Measurements from ENCODE around the gene NUDT13.
"Not testable (repeated sequence)": the region's sequence is repeated elsewhere in the genome, so short reads cannot be mapped to it uniquely, and the experiment has no call there.

NUDT13 gene

DNA sequence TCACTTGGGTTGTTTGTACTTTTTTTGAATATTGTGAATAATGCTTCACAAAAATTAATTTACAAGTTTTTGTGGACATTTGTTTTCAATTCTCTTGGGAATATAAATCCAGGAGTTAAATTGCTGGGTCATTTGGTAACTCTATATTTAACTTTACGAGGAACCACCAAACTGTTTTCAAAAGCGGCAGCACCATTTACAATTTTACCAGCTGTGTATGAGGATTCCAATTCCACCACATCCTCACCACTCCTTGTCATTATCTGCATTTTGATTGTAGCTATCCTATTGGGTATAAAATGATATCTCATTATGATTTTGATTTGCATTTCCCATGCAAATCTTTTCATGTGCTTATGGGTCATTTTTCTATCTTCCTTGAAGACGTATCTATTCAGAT is 4.0 kb upstream of the NUDT13 start:
- H3K27me3 ChIP-seq (ENCODE audit: control insufficient read depth, insufficient read depth, low read length), result no peaks in the 10 kb centered on the region
- peaks cover under 1% of the 10 kb centered on the region; the same call in 1 of the 2 replicates for H3K4me1 ChIP-seq (ENCODE audit: control insufficient read depth, insufficient read depth, low read length)
- no peak overlapping the region for H3K4me3 ChIP-seq (ENCODE audit: low read depth, low read length)
- H3K9ac ChIP-seq (ENCODE audit: low read length), result no peak overlapping the region
- H3K9me3 ChIP-seq (ENCODE audit: control insufficient read depth, insufficient read depth, low read depth, low read length), result peaks cover 2% of the 10 kb centered on the region; the same call in 1 of the 2 replicates
- no peaks in the 10 kb centered on the region for H3K36me3 ChIP-seq (ENCODE audit: control insufficient read depth, insufficient read depth, low read length)
- H3K27ac ChIP-seq (ENCODE audit: low read depth, low read length), result no peak overlapping the region

DNA sequence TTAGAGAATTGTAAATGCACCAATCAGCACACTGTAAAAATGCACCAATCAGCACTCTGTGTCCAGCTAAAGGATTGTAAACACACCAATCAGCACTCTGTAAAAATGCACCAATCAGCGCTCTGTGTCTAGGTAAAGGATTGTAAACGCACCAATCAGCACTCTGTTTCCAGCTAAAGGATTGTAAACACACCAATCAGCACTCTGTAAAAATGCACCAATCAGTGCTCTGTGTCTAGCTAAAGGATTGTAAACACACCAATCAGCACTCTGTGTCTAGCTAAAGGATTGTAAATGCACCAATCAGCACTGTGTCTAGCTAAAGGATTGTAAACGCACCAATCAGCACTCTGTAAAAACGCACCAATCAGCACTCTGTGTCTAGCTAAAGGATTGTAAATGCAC is 1.0 kb upstream of the NUDT13 start:
- H3K9ac ChIP-seq (ENCODE audit: low read length); H3K36me3 ChIP-seq (ENCODE audit: control insufficient read depth, insufficient read depth, low read length); H3K4me1 ChIP-seq (ENCODE audit: control insufficient read depth, insufficient read depth, low read length); H3K27me3 ChIP-seq (ENCODE audit: control insufficient read depth, insufficient read depth, low read length); H3K27ac ChIP-seq (ENCODE audit: low read depth, low read length); H3K9me3 ChIP-seq (ENCODE audit: control insufficient read depth, insufficient read depth, low read depth, low read length); H3K4me3 ChIP-seq (ENCODE audit: low read depth, low read length): not testable (repeated sequence)

DNA sequence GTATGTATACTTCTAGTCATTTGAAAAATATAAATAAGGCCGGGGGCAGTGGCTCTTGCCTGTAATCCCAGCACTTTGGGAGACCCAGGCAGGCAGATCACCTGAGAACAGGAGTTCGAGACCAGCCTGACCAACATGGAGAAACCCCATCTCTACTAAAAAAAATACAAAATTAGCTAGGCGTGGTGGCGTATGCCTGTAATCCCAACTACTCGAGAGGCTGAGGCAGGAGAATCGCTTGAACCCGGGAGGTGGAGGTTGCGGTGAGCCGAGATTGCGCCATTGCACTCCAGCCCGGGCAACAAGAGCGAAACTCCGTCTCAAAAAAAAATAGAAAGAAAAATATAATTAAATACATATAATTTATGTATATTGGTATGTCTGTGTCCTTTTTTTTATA is 1.8 kb downstream of the NUDT13 start:
- not testable (repeated sequence) for H3K9ac ChIP-seq (ENCODE audit: low read length); H3K9me3 ChIP-seq (ENCODE audit: control insufficient read depth, insufficient read depth, low read depth, low read length); H3K27ac ChIP-seq (ENCODE audit: low read depth, low read length); H3K4me3 ChIP-seq (ENCODE audit: low read depth, low read length); H3K4me1 ChIP-seq (ENCODE audit: control insufficient read depth, insufficient read depth, low read length); H3K27me3 ChIP-seq (ENCODE audit: control insufficient read depth, insufficient read depth, low read length); H3K36me3 ChIP-seq (ENCODE audit: control insufficient read depth, insufficient read depth, low read length)

DNA sequence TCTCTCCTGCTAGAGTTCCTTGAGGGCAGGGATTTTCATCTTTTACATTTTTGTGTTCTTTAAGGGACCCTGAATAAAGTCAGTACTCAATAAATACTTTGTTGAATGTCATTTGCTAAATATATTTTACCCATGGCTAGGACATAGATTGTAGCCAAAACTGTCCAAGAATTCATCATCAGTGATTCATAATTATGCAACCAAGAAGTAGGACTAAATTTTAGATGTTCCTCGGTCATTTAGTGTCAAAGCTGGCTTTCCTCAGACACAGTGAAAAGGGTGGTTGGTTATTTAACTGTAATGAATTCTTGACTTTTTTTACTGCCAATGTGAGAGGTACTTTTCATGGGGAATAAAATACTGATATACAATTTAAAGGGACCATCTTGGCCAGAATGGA is 3.3 kb downstream of the NUDT13 start:
- peaks cover 8% of the 10 kb centered on the region for H3K4me1 ChIP-seq (ENCODE audit: control insufficient read depth, insufficient read depth, low read length)
- H3K36me3 ChIP-seq (ENCODE audit: control insufficient read depth, insufficient read depth, low read length), result no peaks in the 10 kb centered on the region
- no peaks in the 10 kb centered on the region for H3K27me3 ChIP-seq (ENCODE audit: control insufficient read depth, insufficient read depth, low read length)
- no peak overlapping the region for H3K4me3 ChIP-seq (ENCODE audit: low read depth, low read length)
- peaks cover 2% of the 10 kb centered on the region; the same call in 1 of the 2 replicates for H3K9me3 ChIP-seq (ENCODE audit: control insufficient read depth, insufficient read depth, low read depth, low read length)
- H3K27ac ChIP-seq (ENCODE audit: low read depth, low read length), result no peak overlapping the region
- no peak overlapping the region for H3K9ac ChIP-seq (ENCODE audit: low read length)

DNA sequence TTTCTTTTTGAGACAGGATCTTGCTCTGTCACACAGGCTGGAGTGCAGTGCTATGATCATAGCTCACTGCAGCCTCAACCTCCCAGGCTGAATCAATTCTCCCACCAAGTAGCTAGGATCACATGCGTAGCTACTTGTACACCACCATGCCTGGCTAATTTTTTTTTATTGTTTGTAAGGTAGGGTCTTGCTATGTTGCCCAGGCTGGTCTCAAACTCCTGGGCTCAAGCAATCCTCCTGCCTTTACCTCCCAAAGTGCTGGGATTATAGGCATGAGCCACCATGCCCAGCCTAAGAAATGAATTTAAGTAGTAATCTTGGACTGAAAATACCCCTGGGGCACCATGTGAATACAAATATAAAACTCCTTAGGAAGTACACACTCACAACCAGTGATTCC is 5.8 kb downstream of the NUDT13 start:
- H3K4me3 ChIP-seq (ENCODE audit: low read depth, low read length), result no peak overlapping the region
- H3K9ac ChIP-seq (ENCODE audit: low read length), result no peak overlapping the region
- H3K27me3 ChIP-seq (ENCODE audit: control insufficient read depth, insufficient read depth, low read length), result no peaks in the 10 kb centered on the region
- no peaks in the 10 kb centered on the region for H3K9me3 ChIP-seq (ENCODE audit: control insufficient read depth, insufficient read depth, low read depth, low read length)
- peaks cover 8% of the 10 kb centered on the region for H3K4me1 ChIP-seq (ENCODE audit: control insufficient read depth, insufficient read depth, low read length)
- H3K36me3 ChIP-seq (ENCODE audit: control insufficient read depth, insufficient read depth, low read length), result no peaks in the 10 kb centered on the region
- no peak overlapping the region for H3K27ac ChIP-seq (ENCODE audit: low read depth, low read length)

DNA sequence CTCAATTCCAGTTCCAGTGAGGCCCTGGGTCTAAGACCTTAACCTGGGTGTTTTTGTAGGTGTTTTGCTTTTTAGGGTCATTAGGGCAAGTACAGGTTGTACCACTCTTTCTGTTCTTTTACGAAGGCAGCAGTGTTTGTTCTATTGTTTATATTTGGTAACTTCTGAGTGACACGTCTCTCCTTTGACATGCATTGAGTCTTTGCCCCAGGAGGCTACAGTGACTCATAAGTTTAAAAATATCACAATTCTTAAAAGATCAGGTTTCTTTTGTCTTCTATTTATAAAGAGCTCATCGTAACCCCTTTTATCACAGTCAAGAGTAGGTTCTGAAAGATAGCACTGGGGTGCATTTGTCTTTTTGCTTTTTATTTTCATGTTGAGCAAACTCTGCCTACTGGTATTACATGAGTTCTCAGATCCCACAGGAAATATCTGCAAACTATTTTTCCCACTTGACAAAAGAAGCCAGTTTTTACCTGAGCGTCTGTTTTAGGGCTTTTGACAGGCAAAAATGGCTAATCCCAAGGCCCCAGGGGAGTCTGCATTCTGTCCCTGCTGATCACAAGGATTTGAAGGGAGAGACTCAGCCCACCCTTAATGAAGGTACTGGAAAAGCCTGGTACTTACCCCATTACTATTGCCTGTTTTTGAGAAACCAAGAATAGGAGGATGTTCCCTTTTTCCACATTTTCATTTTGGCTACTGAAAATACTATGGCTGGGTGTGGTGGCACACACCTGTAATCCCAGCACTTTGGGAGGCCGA is 7.9 kb downstream of the NUDT13 start:
- Histone ChIP-seq H3K4me3 (ENCODE audit: low read depth, low read length) (no peak overlapping the region), H3K9ac (ENCODE audit: low read length) (no peak overlapping the region), H3K27ac (ENCODE audit: low read depth, low read length) (0 out of 2 replicates have a peak overlapping the region, but pooled peaks have one; percentile 29), H3K36me3 (ENCODE audit: control insufficient read depth, insufficient read depth, low read length) (peaks cover 4% of the 10 kb centered on the region; the same call in 1 of the 2 replicates), H3K4me1 (ENCODE audit: control insufficient read depth, insufficient read depth, low read length) (peaks cover 4% of the 10 kb centered on the region; the same call in 1 of the 2 replicates), H3K9me3 (ENCODE audit: control insufficient read depth, insufficient read depth, low read depth, low read length) (no peaks in the 10 kb centered on the region), H3K27me3 (ENCODE audit: control insufficient read depth, insufficient read depth, low read length) (no peaks in the 10 kb centered on the region)

DNA sequence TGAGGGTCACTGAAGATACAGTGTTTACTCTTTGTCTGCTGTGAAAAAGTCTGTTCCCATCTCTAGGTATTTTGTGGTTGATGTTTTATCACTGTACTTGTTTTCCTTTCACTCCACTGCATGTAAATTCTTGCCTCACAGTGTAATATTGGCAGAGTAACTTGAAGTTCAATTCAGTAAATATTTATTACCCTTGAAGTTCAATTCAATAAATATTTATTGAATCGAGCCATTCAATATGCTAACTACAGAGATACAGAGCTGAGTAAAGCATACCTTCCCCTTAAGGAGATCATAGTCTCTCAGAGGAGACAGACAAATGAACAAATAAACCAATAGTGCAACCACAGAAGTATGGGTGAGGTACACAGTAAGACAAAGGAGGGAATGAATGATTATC is 9.2 kb downstream of the NUDT13 start:
- Histone ChIP-seq H3K27me3 (ENCODE audit: control insufficient read depth, insufficient read depth, low read length) (no peaks in the 10 kb centered on the region), H3K9ac (ENCODE audit: low read length) (no peak overlapping the region), H3K4me1 (ENCODE audit: control insufficient read depth, insufficient read depth, low read length) (peaks cover 4% of the 10 kb centered on the region; the same call in 1 of the 2 replicates), H3K27ac (ENCODE audit: low read depth, low read length) (no peak overlapping the region), H3K9me3 (ENCODE audit: control insufficient read depth, insufficient read depth, low read depth, low read length) (no peaks in the 10 kb centered on the region), H3K4me3 (ENCODE audit: low read depth, low read length) (no peak overlapping the region), H3K36me3 (ENCODE audit: control insufficient read depth, insufficient read depth, low read length) (peaks cover 11% of the 10 kb centered on the region)

DNA sequence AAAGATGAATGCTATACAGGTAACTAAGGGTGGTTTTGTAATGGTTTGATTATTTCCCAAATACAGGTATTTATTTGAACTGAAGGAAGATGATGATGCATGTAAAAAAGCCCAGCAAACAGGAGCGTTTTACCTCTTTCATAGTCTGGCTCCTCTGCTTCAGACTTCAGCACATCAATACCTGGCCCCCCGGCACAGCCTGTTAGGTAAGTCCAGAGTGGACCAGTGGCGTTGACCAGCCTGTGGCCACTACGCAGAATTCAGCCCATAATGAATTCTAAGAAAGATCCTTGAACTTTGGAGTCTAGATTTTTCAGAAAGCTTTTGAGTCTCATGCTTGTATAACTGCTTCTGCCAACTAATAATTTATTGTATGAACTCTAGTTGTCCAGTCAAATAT is 9.7 kb downstream of the NUDT13 start:
- no peak overlapping the region for H3K4me3 ChIP-seq (ENCODE audit: low read depth, low read length)
- H3K27me3 ChIP-seq (ENCODE audit: control insufficient read depth, insufficient read depth, low read length), result no peaks in the 10 kb centered on the region
- peaks cover 13% of the 10 kb centered on the region for H3K36me3 ChIP-seq (ENCODE audit: control insufficient read depth, insufficient read depth, low read length)
- H3K27ac ChIP-seq (ENCODE audit: low read depth, low read length), result no peak overlapping the region
- H3K9me3 ChIP-seq (ENCODE audit: control insufficient read depth, insufficient read depth, low read depth, low read length), result no peaks in the 10 kb centered on the region
- H3K4me1 ChIP-seq (ENCODE audit: control insufficient read depth, insufficient read depth, low read length), result peaks cover 4% of the 10 kb centered on the region; the same call in 1 of the 2 replicates
- H3K9ac ChIP-seq (ENCODE audit: low read length), result no peak overlapping the region

DNA sequence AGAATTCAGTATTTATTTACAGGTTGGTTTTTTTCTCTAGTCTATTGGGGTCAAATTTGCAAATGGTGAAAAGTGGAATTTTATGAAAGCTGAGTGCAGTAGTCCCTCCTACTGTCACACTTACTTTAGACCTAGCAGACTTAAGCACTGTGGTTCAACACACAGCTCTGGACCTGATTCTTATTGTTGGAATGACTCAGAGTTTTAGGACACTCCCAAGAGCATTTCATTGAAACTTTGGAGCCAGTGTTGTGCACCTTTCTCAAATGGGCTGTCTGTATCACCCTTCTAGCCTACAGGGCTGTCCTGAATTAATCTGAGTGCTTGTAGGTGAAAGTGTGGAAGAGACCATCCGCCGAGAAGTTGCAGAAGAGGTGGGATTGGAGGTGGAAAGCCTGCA is 16.1 kb downstream of the NUDT13 start:
- H3K36me3 ChIP-seq (ENCODE audit: control insufficient read depth, insufficient read depth, low read length), result peaks cover 40% of the 10 kb centered on the region

DNA sequence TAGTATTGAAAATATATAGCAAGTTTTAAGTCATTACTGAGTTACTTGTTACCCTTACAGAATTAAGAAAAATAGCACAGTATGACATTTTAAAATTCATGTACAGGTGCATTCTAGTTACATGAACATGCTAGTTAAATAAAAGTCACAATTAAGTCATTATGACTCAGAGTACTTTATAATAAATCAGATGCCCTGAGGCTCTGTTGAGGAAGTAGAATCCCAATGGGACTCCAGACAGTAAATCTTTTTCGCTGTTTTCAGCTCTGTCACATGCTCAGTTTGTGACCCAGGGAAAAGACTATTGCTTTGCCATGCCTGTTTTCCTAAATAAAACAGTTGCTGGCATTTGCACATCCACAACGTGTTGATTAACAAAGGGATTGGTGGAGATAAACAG is 21.0 kb downstream of the NUDT13 start:
- no peak overlapping the region for H3K9ac ChIP-seq (ENCODE audit: low read length)
- H3K27ac ChIP-seq (ENCODE audit: low read depth, low read length), result no peak overlapping the region
- no peaks in the 10 kb centered on the region for H3K27me3 ChIP-seq (ENCODE audit: control insufficient read depth, insufficient read depth, low read length)
- H3K4me1 ChIP-seq (ENCODE audit: control insufficient read depth, insufficient read depth, low read length), result no peaks in the 10 kb centered on the region
- no peak overlapping the region for H3K4me3 ChIP-seq (ENCODE audit: low read depth, low read length)
- peaks cover 75% of the 10 kb centered on the region for H3K36me3 ChIP-seq (ENCODE audit: control insufficient read depth, insufficient read depth, low read length)
- no peaks in the 10 kb centered on the region for H3K9me3 ChIP-seq (ENCODE audit: control insufficient read depth, insufficient read depth, low read depth, low read length)

More for the DNA sequence above, 16.1 kb downstream of the NUDT13 start:
- no peaks in the 10 kb centered on the region for H3K4me1 ChIP-seq (ENCODE audit: control insufficient read depth, insufficient read depth, low read length)
- H3K9me3 ChIP-seq (ENCODE audit: control insufficient read depth, insufficient read depth, low read depth, low read length), result no peaks in the 10 kb centered on the region
- H3K27me3 ChIP-seq (ENCODE audit: control insufficient read depth, insufficient read depth, low read length), result no peaks in the 10 kb centered on the region
- H3K4me3 ChIP-seq (ENCODE audit: low read depth, low read length), result no peak overlapping the region
- H3K9ac ChIP-seq (ENCODE audit: low read length), result no peak overlapping the region
- H3K27ac ChIP-seq (ENCODE audit: low read depth, low read length), result no peak overlapping the region

DNA sequence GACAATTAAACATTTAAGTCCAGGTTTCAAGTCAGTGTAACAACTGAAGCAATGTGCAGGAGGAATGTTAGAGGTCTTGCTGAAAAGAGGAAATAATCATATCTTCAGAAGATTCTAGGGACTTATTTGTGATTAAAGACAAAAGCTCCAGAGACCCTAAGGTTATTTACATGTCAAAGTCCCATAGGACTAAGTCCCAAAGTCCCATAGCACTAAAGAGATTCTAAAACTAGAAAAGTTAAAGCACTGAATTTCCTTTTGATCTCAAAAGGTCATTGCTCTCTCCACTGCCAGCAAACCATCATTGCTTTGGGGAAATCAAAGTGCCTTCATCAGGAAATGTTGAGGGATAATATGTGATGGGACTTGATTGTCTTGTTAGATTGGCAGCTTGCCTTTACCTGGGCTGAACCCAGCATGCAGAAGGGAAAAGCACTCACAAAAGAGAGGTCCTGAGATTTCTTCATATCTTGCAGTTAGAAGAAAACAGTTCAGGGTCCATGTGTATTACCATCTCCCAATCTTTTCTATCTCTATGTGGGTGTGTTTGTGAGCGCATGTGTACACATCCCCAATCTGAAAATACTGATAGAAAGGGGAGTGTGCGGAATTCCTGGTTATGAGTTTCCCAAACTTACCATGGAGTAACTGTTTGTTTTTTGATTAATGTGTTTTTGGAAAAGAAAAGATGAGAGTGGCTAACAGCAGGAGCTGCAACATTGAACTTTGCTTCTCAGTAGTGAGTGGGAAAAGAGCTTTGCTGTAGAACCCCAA is 21.8 kb downstream of the NUDT13 start:
- H3K4me1 ChIP-seq (ENCODE audit: control insufficient read depth, insufficient read depth, low read length), result no peaks in the 10 kb centered on the region
- peaks cover 74% of the 10 kb centered on the region for H3K36me3 ChIP-seq (ENCODE audit: control insufficient read depth, insufficient read depth, low read length)
- H3K9me3 ChIP-seq (ENCODE audit: control insufficient read depth, insufficient read depth, low read depth, low read length), result no peaks in the 10 kb centered on the region
- no peaks in the 10 kb centered on the region for H3K27me3 ChIP-seq (ENCODE audit: control insufficient read depth, insufficient read depth, low read length)
- H3K27ac ChIP-seq (ENCODE audit: low read depth, low read length), result no peak overlapping the region
- no peak overlapping the region for H3K9ac ChIP-seq (ENCODE audit: low read length)
- no peak overlapping the region for H3K4me3 ChIP-seq (ENCODE audit: low read depth, low read length)
